ENCODE data around the gene RAB30.
"Not testable (repeated sequence)": the region's sequence is repeated elsewhere in the genome, so short reads cannot be mapped to it uniquely, and the experiment has no call there.

Gene RAB30

DNA sequence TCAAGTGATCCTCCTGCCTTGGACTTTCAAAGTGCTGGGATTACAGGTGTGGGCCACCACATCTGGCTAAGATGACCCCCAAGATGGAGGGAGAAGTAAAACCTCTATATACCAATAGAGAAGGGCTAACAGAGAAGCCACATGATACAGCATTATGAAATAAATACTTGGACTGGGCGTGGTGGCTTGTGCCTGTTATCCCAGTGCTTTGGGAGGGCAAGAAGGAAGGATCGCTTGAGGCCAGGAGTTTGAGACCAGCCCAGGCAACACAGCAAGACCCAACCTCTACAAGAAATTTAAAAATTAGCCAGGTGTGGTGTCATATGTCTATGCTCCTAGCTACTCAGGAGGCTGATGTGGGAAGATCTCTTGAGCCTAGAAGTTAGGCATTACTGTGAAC lies 61.7 kb downstream of the RAB30 start:
- DNase-seq (ENCODE audit: low read depth) = no peak

DNA sequence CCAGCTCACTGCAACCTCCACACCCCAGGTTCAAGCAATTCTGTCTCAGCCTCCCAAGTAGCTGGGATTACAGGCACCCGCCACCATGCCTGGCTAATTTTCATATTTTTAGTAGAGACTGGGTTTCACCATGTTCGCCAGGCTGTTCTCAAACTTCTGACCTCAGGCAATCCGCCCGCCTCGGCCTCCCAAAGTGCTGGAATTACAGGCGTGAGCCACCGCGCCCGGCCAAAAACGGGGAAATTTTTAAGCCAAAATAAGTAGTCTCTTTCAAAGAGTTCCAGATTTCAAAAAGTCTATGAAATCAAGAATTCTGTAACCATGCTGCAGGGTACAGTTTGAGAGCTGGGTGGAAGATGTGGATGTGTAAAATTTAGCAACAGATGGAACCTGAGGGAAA lies 62.6 kb downstream of the RAB30 start:
- not testable (repeated sequence) for DNase-seq (ENCODE audit: low read depth)

DNA sequence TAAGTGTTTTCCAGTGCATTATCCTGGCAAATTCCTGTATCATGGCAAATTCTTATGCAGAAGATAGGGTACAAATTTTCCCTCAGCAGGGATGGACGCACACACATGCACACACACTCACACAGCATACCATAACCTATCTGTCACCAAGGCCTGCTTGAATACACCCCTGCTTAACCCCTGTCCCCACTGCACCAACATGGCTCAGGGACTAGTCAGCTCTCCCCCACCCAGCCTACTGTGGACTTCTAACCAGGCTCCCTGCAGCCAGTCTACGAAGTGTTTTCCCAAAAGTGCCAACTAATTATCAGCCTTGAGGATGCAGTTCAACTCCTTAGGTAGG lies 63.1 kb downstream of the RAB30 start:
- DNase-seq (ENCODE audit: low read depth) = no peak

DNA sequence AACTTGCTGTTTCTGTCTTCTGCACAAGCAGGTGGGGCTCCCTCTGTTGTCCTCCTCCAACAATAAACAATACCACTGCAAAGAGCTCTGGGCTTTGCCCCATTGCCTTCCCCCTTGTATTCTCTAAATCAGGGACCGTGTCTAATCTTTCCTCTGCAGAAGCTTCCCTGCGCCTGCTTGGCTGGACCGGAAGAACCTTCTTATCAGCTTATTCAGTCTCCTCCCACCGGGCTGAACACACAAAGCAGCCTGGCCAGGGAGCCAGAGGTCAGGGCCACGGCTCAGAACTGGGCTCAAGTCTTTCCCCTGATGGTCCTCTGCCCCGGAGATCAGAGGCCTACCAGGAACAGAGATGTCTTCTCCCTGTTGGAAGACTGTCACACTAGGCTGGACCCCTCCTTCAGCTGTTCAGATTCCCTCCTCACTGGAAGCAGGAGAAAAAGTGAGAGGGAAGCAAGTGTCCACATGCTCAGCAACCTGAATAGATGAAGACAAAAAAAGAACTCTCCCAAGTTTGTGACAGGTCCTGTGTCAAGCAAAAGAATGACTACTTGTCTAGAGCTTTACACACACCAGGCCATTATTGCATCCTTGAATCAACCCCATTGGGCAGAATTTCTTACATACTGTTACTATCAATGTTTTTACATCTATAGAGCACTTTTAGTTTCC lies 63.7 kb downstream of the RAB30 start:
- no peak for DNase-seq (ENCODE audit: low read depth)

DNA sequence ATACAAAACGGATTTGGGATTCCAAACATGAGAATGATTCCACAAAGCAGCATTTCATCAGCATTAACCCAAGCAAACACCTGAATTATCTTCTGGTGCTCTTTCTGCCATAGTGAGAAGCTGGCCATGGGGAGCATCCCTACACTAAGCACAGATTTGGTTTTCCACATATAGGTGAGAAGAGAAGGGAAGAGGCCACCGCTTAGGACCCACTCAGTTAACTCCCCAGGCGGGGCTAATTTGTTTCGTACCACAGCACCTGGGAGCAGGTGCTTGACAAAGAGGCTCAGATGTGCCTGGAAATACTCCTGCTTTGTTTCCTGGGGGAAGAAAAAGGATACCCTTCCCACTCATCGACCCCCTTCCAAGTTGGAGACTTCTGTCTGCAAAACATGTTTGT lies 64.2 kb downstream of the RAB30 start:
- DNase-seq (ENCODE audit: low read depth) = no peak

DNA sequence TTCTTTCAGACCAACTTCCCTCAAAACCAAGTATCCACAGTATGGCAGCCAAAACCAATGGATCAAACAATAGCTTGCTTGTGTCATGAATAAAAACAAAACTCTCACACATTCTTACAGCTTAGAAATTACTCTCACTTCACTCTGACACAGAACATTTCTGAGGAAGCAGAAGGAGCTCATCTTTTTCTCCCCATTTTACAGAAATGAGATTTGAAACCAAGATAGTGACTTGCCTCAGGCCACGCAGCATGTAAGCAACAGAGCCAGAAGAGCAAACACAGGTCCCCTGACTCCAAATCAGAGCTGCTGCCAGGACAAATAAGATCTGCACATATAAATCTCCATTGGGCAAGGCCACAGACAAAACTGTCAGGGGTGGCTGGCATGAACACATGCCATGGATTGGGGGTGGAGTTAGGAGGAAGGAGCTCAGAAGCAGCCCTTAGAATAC lies 64.8 kb downstream of the RAB30 start:
- no peak for DNase-seq (ENCODE audit: low read depth)

DNA sequence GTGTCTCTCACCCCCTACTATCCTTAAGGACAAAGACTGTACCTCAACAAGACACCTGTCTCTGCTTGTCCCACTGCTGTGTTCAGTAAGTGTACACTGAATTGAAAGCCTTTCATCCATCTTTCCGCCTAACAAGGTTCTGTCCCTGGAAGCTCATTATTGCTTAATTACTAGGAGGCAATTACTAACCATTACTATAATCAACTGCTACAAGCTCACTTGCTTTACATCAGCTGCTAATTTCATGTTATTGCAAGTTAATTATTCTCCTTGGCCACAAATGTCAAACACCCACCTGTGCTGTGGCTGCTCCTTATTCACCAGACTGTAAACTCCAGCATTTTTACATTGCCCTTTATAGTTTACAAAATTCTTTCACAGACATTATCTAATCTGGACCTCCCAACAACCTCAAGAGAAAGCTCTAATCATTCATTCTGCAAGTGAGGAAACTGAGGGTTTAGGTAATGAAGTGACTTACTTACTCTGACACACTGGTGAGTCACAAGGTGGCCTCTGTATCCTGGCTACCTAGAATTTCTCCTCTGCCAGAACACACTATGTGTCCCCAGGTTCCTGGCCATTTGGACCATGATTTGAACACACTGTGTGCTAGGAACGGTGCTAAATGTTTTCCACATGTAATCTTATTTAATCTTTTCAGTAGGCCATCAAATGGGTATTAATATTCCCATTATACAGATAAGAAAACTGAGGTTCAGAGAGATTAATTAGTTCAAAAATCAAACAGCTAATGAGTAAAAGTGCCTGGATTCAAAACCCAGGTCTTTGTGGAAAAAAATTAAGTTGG lies 66.7 kb downstream of the RAB30 start:
- DNase-seq (ENCODE audit: low read depth) = no peak

DNA sequence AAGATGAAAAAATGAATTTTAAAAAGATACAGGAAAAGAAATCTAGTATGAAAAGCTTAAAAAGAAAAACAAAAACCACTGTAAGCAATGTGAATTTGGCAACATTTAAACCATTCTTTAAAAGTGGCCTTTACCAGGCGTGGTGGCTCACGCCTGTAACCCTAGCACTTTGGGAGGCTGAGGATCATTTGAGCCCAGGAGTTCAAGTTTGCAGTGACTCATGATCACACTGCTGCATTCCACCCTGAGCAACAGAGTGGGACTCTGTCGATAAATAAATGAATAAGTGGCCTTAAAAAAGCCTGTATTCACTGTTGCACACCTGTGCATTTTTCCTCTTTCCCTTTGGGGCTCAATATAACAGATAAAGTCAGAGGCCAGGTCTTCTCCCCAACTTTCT lies 69.2 kb downstream of the RAB30 start:
- no peak for DNase-seq (ENCODE audit: low read depth)

DNA sequence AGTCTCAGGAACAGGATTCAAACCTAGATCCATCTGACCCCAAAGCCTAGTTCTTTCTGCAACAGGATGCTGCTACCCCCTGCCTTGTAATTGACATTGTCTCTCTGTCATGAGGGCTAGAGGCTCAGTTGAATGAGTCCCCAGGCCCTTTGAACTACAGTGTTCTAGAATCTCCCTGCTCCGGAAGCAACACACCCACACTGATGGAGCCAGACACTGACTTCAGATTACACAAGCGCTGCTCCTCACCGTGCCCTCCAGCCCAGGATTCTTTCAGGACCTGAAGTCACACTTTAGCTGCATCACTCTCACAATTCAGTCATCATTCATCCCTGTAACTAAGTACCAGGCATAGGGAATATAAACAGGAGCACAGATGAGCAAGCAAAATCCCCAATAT lies 69.6 kb downstream of the RAB30 start:
- no peak for DNase-seq (ENCODE audit: low read depth)

DNA sequence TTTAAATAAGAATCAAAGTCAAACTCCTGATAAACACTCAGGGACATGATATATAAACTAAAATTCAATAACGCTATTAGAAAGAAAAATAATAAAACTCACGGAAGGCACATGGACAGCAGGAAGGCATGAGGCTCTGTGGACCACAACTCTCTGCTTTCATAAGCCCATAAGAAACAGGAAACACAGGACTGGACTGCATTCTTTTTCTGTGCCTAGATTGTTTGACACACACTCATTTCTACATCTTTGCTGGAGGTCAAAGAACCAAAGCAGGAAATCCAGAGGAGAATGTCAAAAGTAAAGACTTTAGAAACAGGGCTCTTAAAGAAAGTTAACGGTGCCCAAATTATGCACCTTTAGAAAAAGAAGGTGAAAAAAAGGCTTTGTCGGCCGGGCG lies 71.3 kb downstream of the RAB30 start:
- no peak for DNase-seq (ENCODE audit: low read depth)

DNA sequence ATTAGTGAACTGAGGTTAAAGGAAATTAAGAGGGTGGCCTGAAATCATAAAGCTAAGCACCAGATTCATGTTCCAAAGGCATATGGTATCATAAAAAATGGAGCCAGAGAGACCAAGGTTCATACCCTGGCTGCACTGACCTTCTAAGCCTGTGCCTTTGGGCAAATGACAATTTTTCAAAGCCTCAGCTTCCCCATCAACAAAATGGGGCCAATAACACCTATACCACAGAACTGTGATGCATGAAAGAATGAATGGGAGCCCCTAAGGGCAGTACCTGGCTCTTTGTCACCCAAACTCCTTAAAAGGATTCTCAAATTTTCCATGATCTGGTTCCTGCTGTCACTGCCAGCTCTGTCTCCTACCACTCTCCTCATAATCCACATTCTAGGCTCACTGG lies 72.5 kb downstream of the RAB30 start:
- no peak for DNase-seq (ENCODE audit: low read depth)

DNA sequence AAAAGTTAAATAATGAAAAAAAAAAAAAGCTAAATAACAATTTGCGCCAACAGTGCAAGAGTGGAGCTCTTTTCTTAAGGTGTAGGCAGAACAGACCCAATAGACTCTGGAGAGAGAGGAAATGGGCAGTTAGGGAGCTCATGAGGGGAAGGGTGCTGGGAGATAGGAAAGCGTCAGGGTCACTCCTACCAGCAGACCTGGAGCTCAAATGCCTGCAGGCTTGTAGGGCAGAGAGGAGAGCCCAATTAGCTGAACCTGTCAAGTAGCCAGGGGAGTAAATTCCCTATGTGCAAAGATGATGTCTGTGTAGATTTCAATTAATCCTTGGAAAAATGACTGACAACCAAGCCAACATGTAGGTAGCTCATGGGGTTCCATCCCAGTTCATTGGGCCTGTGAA lies 73.0 kb downstream of the RAB30 start:
- DNase-seq (ENCODE audit: low read depth) = no peak

DNA sequence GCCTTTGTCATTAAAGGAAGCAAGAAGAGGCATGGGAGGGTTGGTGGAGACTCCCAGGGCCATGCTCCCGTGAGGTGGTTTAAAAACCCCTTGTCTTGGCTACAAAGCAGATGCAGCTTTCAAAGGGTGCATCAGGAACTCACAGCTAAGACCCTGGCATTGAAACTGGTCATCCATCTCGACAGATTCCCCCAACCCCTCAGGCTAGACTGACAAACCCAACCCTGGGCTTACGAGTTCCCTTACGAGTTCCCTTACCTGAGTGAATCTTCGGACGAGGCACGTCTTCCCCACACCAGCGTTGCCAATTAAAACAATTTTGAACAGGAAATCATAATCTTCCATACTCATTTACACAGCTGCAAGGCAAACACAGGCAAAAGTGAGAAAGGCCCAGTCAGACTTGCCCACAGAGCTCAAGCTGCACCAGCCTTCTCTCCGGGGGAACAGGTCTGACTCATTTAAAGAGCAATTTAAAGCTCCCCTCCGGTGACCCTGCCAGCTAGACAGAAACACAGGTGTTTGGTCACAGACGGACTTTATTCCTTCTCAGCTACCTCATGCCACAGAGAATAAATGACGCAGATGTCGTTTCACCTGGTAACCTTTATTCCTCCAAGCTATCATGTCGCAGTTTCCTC lies 74.6 kb downstream of the RAB30 start:
- DNase-seq (ENCODE audit: low read depth) = no peak

DNA sequence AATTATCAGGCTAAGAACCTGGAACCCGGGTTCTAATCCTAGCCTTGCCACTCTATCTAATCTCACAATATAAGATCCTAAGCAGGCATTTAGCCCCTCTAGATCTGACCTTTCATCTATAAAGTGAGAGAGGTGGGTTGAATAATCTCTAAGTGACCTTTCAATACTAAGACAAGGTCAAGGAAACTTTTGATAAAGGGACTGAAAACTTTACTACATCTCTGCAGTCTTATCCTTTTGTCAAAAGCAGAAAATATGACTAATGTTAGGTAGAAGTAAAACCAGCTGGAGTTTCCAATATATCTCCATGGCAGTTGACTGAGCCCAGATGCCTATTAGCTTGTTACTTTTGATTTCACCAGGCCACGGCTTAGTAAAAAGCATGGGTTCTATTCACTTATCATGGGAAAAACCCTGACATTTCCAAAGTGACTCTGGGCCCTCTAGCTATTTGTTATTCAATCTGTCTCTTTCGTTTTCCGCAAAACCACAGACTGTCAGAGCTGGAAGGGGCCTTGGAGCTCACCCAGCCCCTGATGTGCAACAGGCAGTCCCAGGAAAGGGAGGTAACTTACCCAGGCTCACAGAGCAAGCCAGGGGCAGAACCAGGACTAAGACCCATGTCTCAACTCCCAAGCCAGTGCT lies 75.8 kb downstream of the RAB30 start:
- no peak for DNase-seq (ENCODE audit: low read depth)

DNA sequence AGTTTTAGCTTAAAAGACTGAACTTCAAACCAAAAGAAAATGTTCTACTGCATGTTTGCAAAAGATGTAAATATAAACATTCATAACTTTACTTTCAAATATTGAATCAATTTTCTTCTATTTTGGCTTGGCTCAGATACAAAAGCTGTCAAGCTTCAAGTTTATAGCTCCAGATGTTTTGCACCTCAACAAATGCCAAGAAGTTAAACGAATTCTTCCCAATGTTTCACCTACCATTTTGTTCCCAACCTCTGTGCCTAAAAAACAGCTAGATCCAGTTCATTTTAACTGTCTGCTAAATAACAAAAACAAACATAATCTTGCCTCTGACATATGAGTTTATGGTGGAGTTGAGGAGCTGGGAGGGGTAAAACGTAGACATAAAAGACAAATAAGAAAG lies 76.5 kb downstream of the RAB30 start:
- no peak for DNase-seq (ENCODE audit: low read depth)

DNA sequence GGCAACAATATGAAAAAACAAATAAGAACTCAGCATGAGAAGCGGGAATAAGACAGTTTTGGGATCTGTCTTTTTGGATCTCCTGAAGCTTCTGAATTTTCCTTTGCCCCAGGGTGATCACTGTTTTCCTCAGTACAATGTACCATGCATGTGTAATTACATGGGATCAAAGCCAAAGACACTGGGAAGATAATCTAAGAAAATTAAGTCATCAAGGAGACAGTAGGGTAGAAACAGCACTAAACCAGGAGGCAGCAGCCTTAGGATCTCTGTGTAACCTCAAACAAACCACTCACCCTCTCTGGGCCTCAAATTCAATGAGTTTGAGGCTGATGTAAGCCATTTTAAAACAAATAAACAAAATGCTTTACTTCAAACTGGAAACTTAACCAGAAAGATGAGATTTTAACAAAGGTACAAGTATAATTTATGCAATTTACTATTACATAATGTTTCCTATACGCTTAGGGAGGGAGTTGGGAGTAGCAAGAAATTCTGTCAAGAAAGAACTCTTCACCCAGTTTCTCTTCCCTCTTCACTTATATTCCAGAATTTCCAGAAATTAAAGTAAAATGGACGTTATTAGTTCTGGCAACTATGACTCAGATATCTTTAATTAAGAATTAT lies 77.0 kb downstream of the RAB30 start:
- DNase-seq (ENCODE audit: low read depth) = no peak

DNA sequence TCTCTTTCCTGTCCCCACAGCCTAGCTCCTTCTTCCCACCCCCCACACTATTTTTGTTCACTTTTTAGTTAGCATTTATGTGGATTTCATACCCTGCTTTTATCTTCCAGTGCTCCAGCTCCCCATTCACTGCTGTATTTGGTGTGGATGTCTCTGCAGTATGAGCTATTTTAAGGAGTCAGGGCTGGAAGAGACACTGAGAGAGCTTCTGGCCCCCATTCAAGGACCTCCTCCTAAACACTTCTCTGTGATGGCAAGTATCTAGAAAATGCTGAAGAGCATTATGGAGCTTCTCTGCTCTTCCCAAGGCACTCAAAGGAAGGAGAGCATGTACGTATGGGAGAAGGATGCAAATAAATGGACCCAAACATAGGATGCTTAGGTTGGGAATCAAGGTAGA lies 79.5 kb downstream of the RAB30 start:
- no peak for DNase-seq (ENCODE audit: low read depth)

DNA sequence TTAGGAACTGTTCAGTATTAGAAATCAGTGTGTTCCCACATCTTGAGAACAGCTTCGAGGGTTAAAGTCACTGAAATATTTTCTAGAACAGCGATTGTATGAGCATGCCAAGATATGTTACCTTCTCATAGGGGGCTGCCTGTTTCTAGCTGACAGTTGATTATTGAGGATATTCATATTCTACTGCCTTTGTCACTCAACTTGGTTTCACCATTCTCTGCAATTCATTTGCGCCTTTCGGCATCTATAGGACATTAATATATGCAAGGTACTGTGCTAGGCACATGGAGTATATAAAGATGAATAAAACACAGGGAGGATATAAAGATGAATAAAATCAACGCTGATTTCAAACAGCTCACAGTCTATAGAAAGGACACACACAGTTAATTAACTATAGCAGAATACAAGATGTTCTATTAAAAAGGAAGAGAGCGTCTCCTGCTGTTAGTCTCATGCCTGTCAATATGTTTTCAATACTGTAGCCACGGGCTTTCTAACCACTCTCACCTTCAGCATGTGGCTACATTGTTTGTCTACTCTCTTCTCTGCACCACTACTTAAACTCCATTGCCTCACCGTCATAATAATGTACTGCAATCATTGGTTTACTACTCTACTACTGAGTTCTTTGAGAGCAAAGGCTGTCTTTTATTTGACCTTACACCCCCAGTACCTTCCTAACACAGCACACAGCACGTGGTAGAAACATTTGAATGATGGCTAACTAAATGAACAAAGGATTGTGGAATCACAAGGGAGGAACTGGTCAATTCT lies 81.9 kb downstream of the RAB30 start:
- DNase-seq (ENCODE audit: low read depth) = no peak

DNA sequence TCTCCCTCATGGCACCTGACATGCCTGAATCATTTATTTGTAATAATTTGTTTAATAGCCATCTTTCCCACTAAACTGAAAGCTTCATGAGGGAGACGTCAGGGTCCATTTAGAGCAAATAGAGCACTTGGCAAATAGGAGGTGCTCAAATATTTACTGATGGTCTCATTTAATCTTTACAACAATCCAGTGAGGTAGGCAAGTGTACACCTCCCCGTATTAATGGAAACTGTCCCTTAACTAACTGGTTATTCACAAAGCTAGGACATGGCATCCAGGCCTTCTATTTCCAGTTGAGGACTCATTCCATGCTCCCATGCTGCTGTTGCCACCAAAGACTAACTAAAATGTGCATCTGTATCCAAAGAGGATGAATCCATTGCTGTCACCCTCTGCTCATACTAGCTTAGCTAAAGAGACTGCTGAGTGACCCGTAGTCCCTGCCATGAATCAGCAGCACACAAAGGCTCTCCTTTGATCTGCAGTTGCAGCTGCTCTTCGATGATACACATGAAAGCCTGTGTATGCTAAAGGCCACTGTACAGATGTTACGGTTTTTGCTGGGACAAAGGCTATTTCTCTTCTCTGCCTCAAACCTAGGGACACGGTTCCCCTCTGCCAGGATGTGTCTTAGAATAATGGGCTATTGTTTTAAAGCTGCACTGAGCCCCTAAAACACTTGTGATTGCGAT lies 82.6 kb downstream of the RAB30 start:
- no peak for DNase-seq (ENCODE audit: low read depth)

DNA sequence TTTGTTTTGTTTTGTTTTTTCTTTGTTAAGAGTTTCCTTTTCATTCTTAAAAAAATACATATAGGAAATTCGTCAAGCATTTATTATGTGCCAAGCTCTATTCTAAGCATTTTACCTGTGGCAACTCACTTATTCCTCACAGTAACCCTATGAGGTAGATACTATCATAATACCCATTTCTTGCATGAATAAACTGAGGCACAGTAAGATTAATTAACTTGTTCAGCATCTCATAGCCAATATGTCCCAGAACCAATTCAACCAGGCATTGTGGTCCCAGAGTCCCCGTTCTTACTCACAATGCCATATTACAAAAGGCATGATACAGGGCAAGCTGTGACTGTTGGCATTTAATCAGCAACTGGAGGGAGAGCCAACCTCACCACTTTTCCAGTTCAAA lies 83.7 kb downstream of the RAB30 start:
- no peak for DNase-seq (ENCODE audit: low read depth)

DNA sequence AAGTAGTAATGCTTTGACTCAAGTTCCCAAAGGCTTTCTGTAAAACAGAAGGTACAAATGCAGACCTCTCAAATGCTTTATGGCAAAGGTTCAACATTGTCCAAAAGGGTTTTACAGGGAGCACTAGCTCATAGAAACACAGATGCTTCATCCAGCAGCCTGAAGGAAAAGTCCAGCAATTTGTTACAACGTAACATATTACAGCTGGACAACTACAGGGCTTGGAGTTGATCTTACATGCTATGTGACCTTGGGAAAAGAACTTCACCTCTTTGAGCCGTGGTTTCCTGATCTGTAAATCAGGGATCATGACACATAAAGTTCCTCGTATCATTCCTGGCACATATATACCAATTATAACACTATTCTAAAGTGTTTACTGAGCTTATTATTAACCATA lies 85.3 kb downstream of the RAB30 start:
- no peak for DNase-seq (ENCODE audit: low read depth)

All from T-helper 22 cell (primary cell).